ENCODE data around the gene ZNF552.
"Not testable (repeated sequence)": the region's sequence is repeated elsewhere in the genome, so short reads cannot be mapped to it uniquely, and the experiment has no call there.

DNA sequence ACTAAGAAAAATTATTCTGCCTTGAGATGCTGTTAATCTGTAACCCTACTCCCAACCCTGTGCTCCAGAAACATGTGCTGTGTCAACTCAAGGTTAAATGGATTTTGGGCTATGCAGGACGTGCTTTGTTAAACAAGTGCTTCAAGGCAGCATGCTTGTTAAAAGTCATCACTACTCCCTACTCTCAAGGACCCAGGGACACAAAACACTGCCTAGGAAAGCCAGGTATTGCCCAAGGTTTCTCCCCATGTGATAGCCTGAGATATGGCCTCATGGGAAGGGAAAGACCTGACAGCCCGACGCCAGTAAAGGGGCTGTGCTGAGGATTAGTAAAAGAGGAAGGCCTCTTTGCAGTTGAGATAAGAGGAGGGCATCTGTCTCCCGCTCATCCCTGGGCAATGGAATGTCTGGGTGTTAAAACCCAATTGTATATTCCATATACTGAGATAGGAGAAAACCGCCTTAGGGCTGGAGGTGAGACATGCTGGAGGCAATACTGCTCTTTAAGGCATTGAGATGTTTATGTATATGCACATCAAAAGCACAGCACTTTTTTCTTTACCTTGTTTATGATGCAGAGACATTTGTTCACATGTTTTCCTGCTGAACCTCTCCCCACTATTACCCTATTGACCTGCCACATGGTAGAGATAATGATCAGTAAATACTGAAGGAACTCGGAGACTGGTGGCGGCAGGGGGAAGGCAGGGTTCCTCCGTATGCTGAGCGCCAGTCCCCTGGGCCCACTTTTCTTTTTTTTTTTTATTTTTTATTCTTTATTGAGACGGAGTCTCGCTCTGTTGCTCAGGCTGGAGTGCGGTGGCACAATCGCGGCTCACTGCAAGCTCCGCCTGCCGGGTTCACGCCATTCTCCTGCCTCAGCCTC, 4.1 kb downstream of the ZNF552 start:
- TF ChIP-seq, protein P1, sequence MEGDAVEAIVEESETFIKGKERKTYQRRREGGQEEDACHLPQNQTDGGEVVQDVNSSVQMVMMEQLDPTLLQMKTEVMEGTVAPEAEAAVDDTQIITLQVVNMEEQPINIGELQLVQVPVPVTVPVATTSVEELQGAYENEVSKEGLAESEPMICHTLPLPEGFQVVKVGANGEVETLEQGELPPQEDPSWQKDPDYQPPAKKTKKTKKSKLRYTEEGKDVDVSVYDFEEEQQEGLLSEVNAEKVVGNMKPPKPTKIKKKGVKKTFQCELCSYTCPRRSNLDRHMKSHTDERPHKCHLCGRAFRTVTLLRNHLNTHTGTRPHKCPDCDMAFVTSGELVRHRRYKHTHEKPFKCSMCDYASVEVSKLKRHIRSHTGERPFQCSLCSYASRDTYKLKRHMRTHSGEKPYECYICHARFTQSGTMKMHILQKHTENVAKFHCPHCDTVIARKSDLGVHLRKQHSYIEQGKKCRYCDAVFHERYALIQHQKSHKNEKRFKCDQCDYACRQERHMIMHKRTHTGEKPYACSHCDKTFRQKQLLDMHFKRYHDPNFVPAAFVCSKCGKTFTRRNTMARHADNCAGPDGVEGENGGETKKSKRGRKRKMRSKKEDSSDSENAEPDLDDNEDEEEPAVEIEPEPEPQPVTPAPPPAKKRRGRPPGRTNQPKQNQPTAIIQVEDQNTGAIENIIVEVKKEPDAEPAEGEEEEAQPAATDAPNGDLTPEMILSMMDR (IDR thresholded peaks at IDR 0.05), result not testable (repeated sequence)
- not testable (repeated sequence) for TF ChIP-seq POLR2A (IDR thresholded peaks at IDR 0.05)
